NCI-H774 (cell line): Measurements from ENCODE around the gene KDM3B.
A peak's percentile ranks its signal among the peaks of the same experiment; 100 is the strongest.
"Not testable (repeated sequence)": the region's sequence is repeated elsewhere in the genome, so short reads cannot be mapped to it uniquely, and the experiment has no call there.

Experiments used
- DNase-seq: peaks from one replicate; lab custom pipeline; 2025; lab: John Stamatoyannopoulos, UW

The KDM3B gene

GRCh38 chr5:138389911-138390310, 37.4 kb downstream of the KDM3B start:
- not testable (repeated sequence) for DNase-seq

GRCh38 chr5:138391859-138392386, 39.4 kb downstream of the KDM3B start:
- DNase-seq: no peak

- DNase-seq: no peak
These were observed 50.2 kb downstream of the KDM3B start for GRCh38 chr5:138402640-138403039.

- DNase-seq: peak; percentile 58
These were observed 55.5 kb downstream of the KDM3B start for GRCh38 chr5:138408023-138408422.

GRCh38 chr5:138410996-138411640, 58.6 kb downstream of the KDM3B start:
- not testable (repeated sequence) for DNase-seq

- no peak for DNase-seq
These were observed 66.0 kb downstream of the KDM3B start for GRCh38 chr5:138418444-138418843.

- DNase-seq: no peak
These were observed 72.6 kb downstream of the KDM3B start for GRCh38 chr5:138425079-138425478.

- DNase-seq: no peak
These were observed 83.5 kb downstream of the KDM3B start for GRCh38 chr5:138435943-138436342.

- no peak for DNase-seq
These were observed 85.7 kb downstream of the KDM3B start for GRCh38 chr5:138438003-138438723.

GRCh38 chr5:138438724-138439476, 86.4 kb downstream of the KDM3B start, which contains the start of gene REEP2:
Gene REEP2, plus strand, starts transcription at chr5:138439057. Its CDS starts 152 bp downstream, at chr5:138439209.
- DNase-seq: peak; percentile 61

GRCh38 chr5:138439477-138440158, 87.1 kb downstream of the KDM3B start:
- no peak for DNase-seq

- no peak for DNase-seq
These were observed 87.9 kb downstream of the KDM3B start for GRCh38 chr5:138440159-138441073.

- no peak for DNase-seq
These were observed 88.7 kb downstream of the KDM3B start for GRCh38 chr5:138441221-138441620.

GRCh38 chr5:138444078-138444773, 91.7 kb downstream of the KDM3B start:
- no peak for DNase-seq

- no peak for DNase-seq
These were observed 92.5 kb downstream of the KDM3B start for GRCh38 chr5:138444774-138445546.

GRCh38 chr5:138445547-138446271, 93.2 kb downstream of the KDM3B start:
- no peak for DNase-seq

GRCh38 chr5:138448070-138448469, 95.6 kb downstream of the KDM3B start:
- no peak for DNase-seq

- DNase-seq: peak; percentile 78
These were observed 96.3 kb downstream of the KDM3B start for GRCh38 chr5:138448481-138449398.
